HG02759 (cell line): ENCODE measurements around the gene NRG2.

ENCODE experiments used
- ATAC-seq: cut with Tn5 transposase; IDR thresholded peaks from one replicate; pipeline ENCODE4 v1.9.1; 2021; ENCODE audit warnings: mild to moderate bottlenecking, moderate library complexity; ENCODE audit not compliant: unreplicated experiment

Gene NRG2

DNA sequence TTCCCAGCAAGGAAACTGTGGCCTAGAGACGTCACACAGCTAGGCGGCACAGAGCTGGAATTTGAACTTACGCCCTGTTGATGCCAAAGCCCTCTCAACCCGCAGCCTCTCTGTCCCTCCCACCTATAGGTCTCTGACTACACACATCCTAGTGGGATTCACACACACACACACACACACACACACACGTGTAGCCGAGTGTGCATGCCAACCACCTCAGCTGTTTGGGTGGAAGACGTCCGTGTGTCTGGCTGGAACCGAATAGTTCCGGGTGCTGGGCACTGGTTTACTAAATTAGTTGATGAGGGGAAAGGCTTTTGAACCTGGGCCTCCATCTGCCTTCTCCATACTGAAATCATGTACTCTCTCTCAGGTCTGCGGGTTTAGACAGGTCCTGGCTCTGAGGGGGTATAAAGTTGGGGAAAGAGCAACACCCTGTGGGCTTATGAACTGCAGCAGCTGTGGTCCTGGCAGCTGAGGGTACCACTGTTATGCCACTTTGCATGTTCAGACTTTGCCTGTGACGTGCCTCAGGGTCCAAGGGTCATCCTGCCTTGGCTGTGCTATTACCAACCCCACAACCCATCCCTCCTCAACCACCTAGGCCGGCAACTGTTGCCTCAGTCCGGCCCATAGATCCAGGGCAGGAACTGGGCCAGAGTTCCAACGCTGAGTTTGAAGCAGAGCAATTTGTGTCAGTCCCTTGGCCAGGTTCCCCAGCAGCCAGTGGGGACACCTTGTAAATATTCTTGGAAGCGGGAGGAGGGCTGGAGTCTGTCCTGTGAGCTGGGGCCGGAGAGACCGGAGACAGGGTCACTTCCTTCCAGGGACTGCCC is 197.0 kb downstream of the NRG2 start:
- no peak for ATAC-seq

GRCh38 chr5:139844472-139845145 is 198.5 kb downstream of the NRG2 start:
- ATAC-seq = peak; percentile 44

DNA sequence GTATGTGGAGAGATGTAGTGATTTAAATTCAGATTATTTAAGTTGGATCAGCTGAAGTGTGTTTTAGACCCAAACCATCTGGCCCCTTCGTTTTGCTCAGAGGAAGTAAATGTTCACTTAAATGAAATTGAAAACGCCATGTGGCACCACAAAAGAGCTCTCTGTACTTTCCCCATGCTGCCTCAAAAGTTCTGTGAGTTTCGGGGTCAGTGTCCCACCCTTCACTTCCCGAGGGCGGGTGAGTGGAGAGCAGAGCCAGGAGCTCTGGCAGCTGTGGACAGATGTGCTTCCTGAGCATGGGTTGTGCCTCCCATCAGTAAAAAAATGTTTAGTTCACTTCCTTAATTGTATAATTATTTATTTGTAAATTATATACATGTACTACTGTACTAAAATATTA is 199.1 kb downstream of the NRG2 start:
- ATAC-seq = no peak

DNA sequence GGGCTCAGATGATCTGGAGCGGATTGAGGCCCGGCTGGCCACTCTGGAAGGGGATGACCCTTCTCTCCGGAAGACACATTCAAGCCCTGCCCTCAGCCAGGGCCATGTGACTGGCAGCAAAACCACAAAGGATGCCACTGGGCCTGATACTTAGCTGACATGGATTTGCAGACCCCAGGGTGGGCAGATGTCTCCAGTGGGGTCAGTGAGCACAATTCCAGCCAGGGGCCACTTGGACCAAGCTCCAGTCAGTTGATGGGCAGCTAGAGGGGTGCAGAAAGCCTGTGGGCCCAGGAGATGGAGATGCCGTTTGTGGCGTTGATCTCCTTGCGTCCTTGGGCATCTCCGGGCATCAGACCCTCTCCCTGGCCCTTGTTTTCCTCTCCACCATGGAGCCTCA is 200.8 kb downstream of the NRG2 start:
- no peak for ATAC-seq

GRCh38 chr5:139841549-139841948 is 201.6 kb downstream of the NRG2 start:
- ATAC-seq = no peak

DNA sequence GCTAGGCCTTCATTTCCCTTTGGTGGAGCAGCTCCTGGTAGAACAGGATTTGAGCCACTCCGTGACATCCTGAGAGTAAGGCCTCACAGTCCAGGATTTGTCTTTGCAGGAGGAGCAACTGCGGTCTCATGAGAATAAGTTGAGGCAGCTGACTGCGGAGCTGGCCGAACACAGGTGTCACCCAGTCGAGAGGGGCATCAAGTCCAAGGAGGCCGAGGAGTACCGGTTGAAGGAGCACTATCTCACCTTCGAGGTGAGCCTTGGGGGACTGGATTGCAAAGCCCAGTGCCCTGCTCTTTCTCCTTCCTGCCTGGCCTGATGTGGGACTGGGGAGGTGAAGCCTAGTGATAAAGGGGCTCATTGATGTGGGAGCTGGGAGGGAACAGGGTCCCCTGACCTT is 203.2 kb downstream of the NRG2 start:
- ATAC-seq = no peak

GRCh38 chr5:139839232-139839815 is 203.8 kb downstream of the NRG2 start:
- no peak for ATAC-seq

GRCh38 chr5:139838381-139839197 is 204.5 kb downstream of the NRG2 start:
- ATAC-seq = no peak

DNA sequence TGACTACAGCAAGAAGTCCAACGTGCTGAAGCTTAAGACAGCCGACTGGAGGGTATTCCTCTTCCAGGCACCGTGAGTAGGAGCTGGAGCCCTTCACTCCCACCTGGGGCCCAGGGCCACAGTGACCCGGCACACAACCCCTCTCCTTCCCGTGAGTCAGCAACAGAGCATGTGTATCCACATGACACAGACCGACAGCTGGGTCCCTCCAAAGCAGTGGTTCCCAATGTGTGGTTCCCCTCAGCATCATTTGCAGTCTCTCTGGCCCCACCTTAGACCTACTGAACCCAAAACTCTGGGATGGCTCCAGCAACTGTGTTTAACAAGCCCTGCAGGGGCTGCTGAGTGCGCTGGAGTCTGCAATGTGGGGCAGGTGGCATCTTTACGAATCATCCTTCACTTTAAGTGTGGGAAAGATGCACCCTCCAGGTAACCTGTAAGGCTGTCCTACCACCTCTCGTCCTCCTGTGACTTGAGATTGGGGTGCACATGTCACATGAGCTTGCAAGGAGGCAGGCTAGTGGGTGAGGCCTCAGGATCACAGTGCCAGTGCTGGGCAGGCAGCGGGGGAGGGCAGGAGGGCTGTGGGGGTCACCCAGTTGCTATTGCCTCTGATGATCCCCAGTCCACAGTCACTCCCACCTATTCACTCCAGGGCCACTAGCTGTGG is 205.3 kb downstream of the NRG2 start:
- no peak for ATAC-seq

- ATAC-seq = no peak
Measured at GRCh38 chr5:139836469-139837208, 206.5 kb downstream of the NRG2 start.

DNA sequence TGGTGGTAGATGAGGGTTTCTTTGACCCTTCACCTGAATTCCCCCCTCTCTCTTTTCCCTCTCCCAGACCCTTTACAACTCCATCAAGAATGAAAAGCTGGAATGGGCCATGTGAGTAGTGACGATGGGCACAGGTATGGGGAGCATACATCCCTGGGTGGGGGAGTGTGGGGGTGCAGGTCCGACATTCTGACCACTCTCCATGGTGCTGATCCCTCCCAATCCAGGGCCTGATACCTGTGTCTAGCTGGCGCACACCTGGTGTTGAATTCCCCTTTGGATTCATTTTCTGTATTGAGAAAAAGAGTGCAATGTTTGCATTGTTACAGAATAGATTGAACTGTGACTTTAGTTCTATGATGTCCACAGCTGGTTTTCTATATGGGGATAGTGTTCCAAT is 207.4 kb downstream of the NRG2 start:
- no peak for ATAC-seq

GRCh38 chr5:139833525-139833924 is 209.6 kb downstream of the NRG2 start:
- ATAC-seq = no peak

DNA sequence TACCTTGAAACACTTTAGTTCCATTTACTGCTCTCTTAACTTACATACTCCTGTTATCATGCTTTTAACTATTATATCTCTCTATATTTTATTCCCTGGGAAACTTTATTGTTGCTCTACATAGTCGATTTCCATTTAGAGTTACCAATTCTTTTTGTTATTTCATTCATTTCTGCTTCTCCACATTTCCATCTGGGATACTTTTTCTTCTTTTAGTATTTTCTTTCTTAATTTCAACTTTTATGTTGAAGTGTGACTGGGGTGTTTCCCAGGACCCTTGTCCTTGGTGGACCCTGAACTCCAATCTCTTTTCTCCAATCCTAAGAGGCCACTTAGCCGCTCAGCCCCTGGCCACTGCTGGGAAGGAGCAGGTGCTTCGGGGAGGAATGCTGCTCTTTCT is 211.5 kb downstream of the NRG2 start:
- ATAC-seq = no peak

DNA sequence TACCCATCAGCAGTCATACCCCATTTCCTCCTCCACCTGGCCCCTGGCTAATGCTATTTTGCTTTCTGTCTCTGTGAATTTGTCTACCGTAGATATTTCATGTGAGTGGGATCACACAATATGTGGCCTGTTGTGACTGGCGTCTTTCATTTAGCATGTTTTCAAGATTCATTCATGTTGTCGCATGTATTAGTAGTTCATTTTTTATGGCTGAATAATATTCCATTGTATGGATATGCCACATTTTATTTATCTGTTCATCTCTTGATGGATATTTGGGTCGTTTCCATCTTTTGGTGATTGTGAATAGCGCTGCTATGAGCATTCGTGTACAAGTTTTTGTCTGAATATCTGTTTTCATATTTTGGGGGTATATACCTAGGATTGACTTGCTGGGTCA is 213.6 kb downstream of the NRG2 start:
- no peak for ATAC-seq

DNA sequence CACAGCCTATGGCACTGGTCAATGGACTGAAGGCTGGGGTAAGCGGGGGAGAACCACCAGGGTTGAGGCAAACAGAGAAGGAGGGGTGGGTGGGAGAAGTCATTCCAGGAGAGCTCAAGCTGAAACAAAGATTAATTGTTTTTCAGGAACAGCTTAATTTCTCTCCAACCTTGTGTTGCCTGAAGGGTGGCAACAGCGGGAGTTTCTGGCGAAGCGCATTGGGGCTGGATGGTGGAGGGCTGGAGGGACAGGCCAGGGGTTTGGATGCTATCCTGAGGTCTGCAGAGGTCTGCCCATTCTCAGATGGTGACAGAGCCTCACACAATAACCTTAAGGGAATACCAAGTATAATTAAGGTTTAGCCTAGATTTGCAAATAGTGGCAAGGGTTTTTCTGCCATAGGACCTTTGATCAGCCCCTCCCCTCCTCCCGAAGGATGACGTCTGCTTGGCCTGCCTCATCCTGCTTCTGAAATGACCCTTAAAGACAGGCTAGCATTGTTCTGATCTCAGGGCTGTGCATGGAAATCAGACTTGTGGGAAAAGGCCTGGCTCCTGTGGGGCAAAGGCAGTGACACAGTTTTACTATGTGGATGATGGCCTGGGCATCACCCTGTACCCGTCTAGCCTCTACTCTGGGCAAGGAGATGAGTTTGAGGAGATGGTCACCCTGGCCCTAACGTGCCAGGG is 214.7 kb downstream of the NRG2 start:
- no peak for ATAC-seq

GRCh38 chr5:139825690-139826089 is 217.4 kb downstream of the NRG2 start:
- no peak for ATAC-seq

DNA sequence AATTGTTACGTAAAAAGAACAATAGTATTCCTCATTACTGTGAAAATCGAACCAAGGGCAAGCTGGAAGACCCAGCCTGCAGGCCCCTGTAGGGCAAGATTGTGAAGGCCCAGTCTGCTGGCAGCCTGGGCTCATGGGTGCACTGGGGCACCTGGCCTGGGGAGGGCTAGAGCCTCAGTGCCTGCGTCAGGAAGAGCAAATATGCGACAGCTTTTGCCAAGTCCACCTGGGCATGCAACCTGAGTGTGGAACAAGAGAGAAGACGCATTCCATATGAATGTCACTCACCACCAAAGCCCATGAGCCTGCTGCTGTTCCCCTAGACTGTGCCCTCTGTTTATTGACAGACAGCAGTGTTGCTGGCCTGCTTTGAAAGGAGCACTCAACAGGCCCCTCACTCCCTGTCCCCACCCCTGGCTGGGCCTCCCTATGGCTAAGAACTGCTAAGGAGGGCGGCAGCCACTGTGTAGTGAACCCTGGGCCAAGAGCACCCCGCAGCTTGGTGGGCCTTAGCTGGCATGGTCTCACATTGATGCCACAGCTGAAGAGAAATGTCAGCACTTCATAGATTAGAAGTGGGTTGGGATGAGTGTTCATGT is 219.2 kb downstream of the NRG2 start:
- no peak for ATAC-seq

DNA sequence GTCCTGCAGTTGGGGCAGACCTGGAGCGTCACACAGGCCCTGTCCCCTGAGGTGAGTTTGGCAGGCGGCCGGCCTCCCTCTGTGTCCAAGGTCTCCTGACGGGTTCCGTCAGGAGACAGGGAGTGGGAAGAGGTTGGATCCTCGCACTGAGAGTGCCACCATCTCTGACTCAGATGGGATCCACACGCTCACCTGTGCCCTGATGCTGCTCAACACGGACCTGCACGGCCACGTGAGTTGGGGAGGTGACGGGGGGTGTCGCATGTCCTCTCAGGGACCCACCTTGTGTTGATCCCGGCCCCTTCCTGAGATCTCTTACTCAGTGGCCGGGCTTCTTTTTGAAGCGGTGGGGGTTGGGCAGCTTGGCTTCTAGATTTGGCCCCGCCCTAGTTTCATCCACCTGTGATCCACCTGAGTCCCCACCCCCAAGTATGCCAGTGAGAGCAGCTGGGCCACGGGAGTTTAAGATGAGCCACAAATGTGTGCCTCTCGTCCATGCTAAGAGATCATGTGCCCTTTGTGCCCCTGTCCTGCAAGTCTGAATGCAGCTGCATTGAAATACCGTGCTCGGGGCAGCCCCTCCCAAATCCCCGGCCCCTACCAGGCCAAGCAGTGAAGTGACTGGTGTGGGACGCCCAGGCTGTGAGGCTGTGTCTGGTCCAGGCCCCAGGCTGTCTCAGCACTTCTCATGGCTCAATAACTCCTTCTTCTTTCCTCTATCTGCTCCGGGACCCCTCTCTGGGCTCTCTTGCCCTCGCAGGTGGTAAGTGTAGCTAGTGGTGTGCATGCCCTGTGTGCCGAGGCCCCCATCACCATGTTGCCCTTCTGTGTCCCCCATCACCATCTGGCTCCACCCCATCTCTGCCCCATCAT is 220.3 kb downstream of the NRG2 start:
- no peak for ATAC-seq
